ENCODE data around the gene SIGLEC11.

GRCh38 chr19:49937750-49938381 lies 23.1 kb downstream of the SIGLEC11 start:
- TF ChIP-seq CTCF (IDR thresholded peaks at IDR 0.05) (peak; percentile 90 to 98 (median 96)), POLR2A (IDR thresholded peaks at IDR 0.05) (no peak)
